ENCODE measurements around the gene TNNI3.

TNNI3 gene

DNA sequence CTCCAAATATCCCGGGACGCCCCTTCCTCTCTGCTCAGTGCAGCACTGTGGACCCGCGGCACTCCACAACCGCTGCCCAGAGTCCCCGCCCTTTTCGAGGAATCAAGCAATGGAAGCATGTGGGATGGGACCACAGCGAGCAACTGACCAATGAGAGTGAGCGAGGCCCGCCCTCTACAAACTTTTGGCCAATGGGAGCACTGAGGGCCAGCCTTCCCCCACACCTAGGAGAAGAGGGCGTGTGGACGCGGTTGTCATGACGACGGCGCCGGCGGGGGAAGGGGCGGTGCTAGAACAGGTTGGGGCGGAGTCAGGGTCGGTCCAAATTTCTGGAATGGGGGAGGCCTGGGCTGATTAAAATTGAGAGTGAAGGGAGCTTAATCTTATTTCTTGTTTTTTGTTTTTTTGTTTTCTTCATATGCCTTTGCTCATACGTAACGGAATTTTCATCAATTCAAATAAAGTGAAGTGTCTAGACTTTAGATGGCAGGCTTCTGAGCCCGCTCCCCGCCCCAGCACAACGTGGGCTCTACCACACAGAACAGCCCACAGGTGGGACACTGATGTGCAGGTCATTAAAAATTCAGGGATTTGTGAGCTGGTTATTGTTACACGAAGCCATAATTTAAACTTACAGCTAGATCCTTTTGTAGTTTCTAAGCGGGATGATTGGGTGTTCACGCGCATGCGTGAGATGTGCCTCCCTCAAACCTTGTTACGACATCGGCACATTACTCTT is 9.2 kb upstream of the TNNI3 start, which contains the start of gene DNAAF3:
Gene DNAAF3, minus strand, starts transcription at position 84 of the 739 bp plus-strand sequence. CDS start 200 bp downstream, outside the sequence.
- POLR2A ChIA-PET (ENCODE audit: low non-redundant PET), result interaction anchor here (1.0 kb wide), 1 partner anchor 43 kb away, joined by 8 read pairs; the partner anchor contains the start of gene PTPRH
- CTCF ChIA-PET, result interaction anchor here (0.6 to 1.3 kb wide), 4 partner anchors 8 to 233 kb away, joined by 3 to 6 read pairs (median 3); partner anchors contain the start of gene RDH13
- DNase-seq (ENCODE audit: low spot score), result peak; percentile 100
- TF ChIP-seq, protein P1, sequence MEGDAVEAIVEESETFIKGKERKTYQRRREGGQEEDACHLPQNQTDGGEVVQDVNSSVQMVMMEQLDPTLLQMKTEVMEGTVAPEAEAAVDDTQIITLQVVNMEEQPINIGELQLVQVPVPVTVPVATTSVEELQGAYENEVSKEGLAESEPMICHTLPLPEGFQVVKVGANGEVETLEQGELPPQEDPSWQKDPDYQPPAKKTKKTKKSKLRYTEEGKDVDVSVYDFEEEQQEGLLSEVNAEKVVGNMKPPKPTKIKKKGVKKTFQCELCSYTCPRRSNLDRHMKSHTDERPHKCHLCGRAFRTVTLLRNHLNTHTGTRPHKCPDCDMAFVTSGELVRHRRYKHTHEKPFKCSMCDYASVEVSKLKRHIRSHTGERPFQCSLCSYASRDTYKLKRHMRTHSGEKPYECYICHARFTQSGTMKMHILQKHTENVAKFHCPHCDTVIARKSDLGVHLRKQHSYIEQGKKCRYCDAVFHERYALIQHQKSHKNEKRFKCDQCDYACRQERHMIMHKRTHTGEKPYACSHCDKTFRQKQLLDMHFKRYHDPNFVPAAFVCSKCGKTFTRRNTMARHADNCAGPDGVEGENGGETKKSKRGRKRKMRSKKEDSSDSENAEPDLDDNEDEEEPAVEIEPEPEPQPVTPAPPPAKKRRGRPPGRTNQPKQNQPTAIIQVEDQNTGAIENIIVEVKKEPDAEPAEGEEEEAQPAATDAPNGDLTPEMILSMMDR (conservative IDR thresholded peaks at IDR 0.05; ENCODE audit: low read depth), result no peak
- H3K27ac ChIP-seq, result peak within 1 kb of the TSS; percentile 89

- peak overlapping the region; percentile 89 for H3K27ac ChIP-seq
- ChIA-PET POLR2A (ENCODE audit: low non-redundant PET) (no interaction called here), CTCF (interaction anchor here (0.6 to 1.3 kb wide), 5 partner anchors 9 to 25 kb away, joined by 3 to 9 read pairs (median 4); no protein-coding TSS in a partner anchor)
- DNase-seq (ENCODE audit: low spot score), result peak; percentile 66
- TF ChIP-seq, protein P1 (conservative IDR thresholded peaks at IDR 0.05; ENCODE audit: low read depth), result peak; percentile 81
Observed at GRCh38 chr19:55165952-55166529, 8.5 kb upstream of the TNNI3 start.

DNA sequence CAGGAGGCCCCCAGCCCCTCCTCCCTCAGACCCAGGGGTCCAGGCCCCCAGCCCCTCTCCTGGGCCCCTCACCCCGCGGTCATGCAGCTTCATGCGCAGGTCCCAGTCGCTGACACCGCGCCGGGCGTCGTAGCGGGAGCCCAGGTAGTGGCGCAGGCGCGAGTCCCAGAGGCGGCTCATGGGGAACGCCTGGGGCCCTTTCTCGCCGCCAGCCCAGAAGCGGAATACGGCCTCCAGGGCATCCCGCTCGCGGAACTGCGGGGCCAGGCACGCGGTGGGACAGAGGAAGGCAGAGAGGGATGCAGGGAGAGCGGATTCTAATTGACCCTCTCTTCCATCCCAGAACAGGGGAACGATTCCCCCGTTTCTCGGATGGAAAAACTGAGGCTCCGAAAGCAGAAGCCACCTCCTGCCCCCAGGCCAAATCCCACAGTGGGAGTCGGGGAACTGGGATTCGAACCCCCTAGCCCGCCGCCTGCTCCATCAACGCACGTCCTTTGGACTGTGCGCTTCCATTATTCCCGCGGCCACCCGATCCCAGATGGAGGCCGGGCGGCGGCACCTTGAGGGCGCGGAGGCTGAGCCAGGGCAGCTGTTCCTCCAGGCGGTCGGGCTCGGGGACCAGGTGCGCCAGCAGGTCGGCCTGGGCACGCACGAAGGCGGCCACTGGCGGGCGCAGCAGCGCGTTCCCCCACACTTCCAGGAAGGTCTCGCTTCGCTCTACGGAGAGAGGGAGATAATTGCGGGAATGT is 4.2 kb upstream of the TNNI3 start:
- TF ChIP-seq, protein P1 (conservative IDR thresholded peaks at IDR 0.05; ENCODE audit: low read depth), result no peak
- POLR2A ChIA-PET (ENCODE audit: low non-redundant PET), result interaction anchor here (1.5 kb wide), 1 partner anchor 20 kb away, joined by 5 read pairs; no protein-coding TSS in a partner anchor
- CTCF ChIA-PET, result interaction anchor here (0.7 to 3.6 kb wide), 2 partner anchors 21 to 186 kb away, joined by 3 to 31 read pairs; no protein-coding TSS in a partner anchor
- no peak for DNase-seq (ENCODE audit: low spot score)
- H3K27ac ChIP-seq, result no peak overlapping the region

DNA sequence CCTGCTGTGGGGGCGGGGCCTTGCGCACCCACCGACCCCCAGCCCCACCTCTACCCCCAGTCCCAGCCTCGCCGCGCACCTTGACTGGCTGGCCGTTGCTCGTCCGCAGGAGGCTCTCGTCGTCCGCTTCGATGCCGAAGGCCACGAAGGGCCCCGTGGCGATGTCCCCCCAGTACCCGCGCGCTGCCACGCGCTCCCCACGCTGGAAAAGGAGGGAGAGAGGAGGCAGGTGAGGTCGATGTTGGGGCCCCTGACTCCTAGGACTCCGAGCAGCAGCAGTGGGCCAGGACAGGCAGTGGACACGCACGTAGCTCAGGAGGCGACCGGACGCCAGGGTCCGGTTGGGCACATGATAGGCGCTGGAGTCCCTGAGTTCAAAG is 3.4 kb upstream of the TNNI3 start:
- H3K27ac ChIP-seq, result peak overlapping the region; percentile 97
- ChIA-PET POLR2A (ENCODE audit: low non-redundant PET) (interaction anchor here (0.5 to 1.5 kb wide), 2 partner anchors 20 to 21 kb away, joined by 3 to 5 read pairs; no protein-coding TSS in a partner anchor), CTCF (interaction anchor here (0.5 to 3.6 kb wide), 14 partner anchors 10 to 866 kb away, joined by 3 to 31 read pairs (median 4); partner anchors contain the start of genes IL11 and SYT5)
- no peak for DNase-seq (ENCODE audit: low spot score)
- TF ChIP-seq, protein P1 (conservative IDR thresholded peaks at IDR 0.05; ENCODE audit: low read depth), result no peak

GRCh38 chr19:55160128-55160985 is 2.8 kb upstream of the TNNI3 start:
- peak; percentile 97 for DNase-seq (ENCODE audit: low spot score)
- POLR2A ChIA-PET (ENCODE audit: low non-redundant PET), result interaction anchor here (0.5 to 1.5 kb wide), 3 partner anchors 19 to 156 kb away, joined by 3 to 5 read pairs (median 3); no protein-coding TSS in a partner anchor
- CTCF ChIA-PET, result interaction anchor here (0.5 to 3.6 kb wide), 16 partner anchors 9 to 867 kb away, joined by 3 to 31 read pairs (median 4); partner anchors contain the start of genes IL11 and SYT5
- TF ChIP-seq, protein P1 (conservative IDR thresholded peaks at IDR 0.05; ENCODE audit: low read depth), result peak; percentile 97
- H3K27ac ChIP-seq, result peak overlapping the region; percentile 97

Data from RWPE1 (cell line).